GM12878 (cell line): ENCODE data around the gene BMPR2. TPM values are rescaled to one million over a fixed set of nuclear protein-coding genes. Genes with fewer than 3 reads are reported as not detected.
A peak's percentile ranks its signal among the peaks of the same experiment; 100 is the strongest.

Source experiments
- ATAC-seq: fragments of 200-7000 bp; cut with Tn5 transposase; 3 replicates; pipeline ENCODE4 v1.9.1; 2020; ENCODE audit warnings: mild to moderate bottlenecking, moderate library complexity
- BruUV-seq: library from RNA; stranded (reverse); fragments of 400-500 nt; replicated peaks from 2 replicates; lab custom pipeline; 2021; lab: Mats Ljungman, UMichigan
- CTCF ChIA-PET: fragments of 300-600 bp; sonication (Branson Sonifier 250); formaldehyde crosslinking; extraction: SDS; loops from one replicate; lab custom pipeline; 2021; ENCODE audit warnings: inconsistent platforms; lab: Yijun Ruan, JAX
- POLR2A ChIA-PET: fragments of 350-600 bp; formaldehyde crosslinking; extraction: SDS; loops from one replicate; lab custom pipeline; 2021; ENCODE audit warnings: inconsistent platforms; lab: Charles Lee
- RAD21 ChIA-PET: fragments of 300-600 bp; sonication (Branson Sonifier 250); formaldehyde crosslinking; loops from one replicate; lab custom pipeline; 2023; ENCODE audit warnings: antibody characterized with exemption; ENCODE audit not compliant: unreplicated experiment; lab: Charles Lee
- SMC1A ChIA-PET: fragments of 300-600 bp; sonication (Branson Sonifier 250); formaldehyde crosslinking; loops from one replicate; lab custom pipeline; 2023; ENCODE audit not compliant: unreplicated experiment, uncharacterized antibody; lab: Charles Lee
- DNase-seq: peaks from one replicate; pipeline ENCODE4 v3.0.0-alpha.2; 2011; ENCODE audit warnings: low read depth, low spot score
- FAIRE-seq: peaks from 3 replicates; lab custom pipeline; 2011; peaks lifted over from hg19 to GRCh38; lab: Jason Lieb, UNC
- H2AFZ ChIP-seq: 2 replicates; pipeline ENCODE4 v1.6.0; 2011; ENCODE audit warnings: low read depth, low read length, control low read depth; ENCODE audit not compliant: control insufficient read depth
- H3K27ac ChIP-seq: 2 replicates; pipeline ENCODE4 v1.5.1; 2011; ENCODE audit warnings: control low read depth; ENCODE audit not compliant: control insufficient read depth, insufficient read depth
- H3K27me3 ChIP-seq, 2 experiments: replicated peaks in 1 of 2; 2 replicates each; pipeline versions ENCODE4 v1.6.0 to v1.6.1; 2011; ENCODE audit warnings: low read length in 1 of 2; ENCODE audit not compliant: control insufficient read depth in 2 of 2, insufficient read depth in 2 of 2
- H3K36me3 ChIP-seq, 2 experiments: 2 replicates each; pipeline ENCODE4 v1.5.1; 2011; ENCODE audit warnings: low read length in 1 of 2; ENCODE audit not compliant: control insufficient read depth in 2 of 2, insufficient read depth in 2 of 2
- H3K4me1 ChIP-seq: 2 replicates; pipeline ENCODE4 v1.6.1; 2011; ENCODE audit warnings: mild to moderate bottlenecking, low read length, moderate library complexity, mixed read lengths; ENCODE audit not compliant: control insufficient read depth, insufficient read depth
- H3K4me2 ChIP-seq: 2 replicates; pipeline ENCODE4 v1.6.0; 2011; ENCODE audit warnings: control low read depth; ENCODE audit not compliant: control insufficient read depth, insufficient read depth
- H3K4me3 ChIP-seq: fragments of 200-600 bp; sonication (generic); 2 replicates; pipeline ENCODE4 v1.5.1; 2016
- H3K79me2 ChIP-seq: 2 replicates; pipeline ENCODE4 v1.6.0; 2011; ENCODE audit warnings: low read length; ENCODE audit not compliant: control insufficient read depth, insufficient read depth
- H3K9ac ChIP-seq: 2 replicates; pipeline ENCODE4 v1.8.0; 2011; ENCODE audit warnings: low read length, control low read depth, mixed read lengths; ENCODE audit not compliant: control insufficient read depth, insufficient read depth
- H3K9me3 ChIP-seq: replicated peaks from 3 replicates; pipeline ENCODE4 v1.5.1; 2011; ENCODE audit warnings: mild to moderate bottlenecking, low read length; ENCODE audit not compliant: control insufficient read depth, insufficient read depth
- H4K20me1 ChIP-seq: 2 replicates; pipeline ENCODE4 v1.6.0; 2011; ENCODE audit not compliant: control insufficient read depth, insufficient read depth
- CBX5 ChIP-seq: sonication (generic); IDR thresholded peaks from 2 replicates; pipeline ENCODE4 v1.6.1; 2016; ENCODE audit warnings: low read depth, moderate library complexity, mild to moderate bottlenecking, inconsistent platforms
- LARP7 ChIP-seq: fragments of 450-650 bp; IDR thresholded peaks from 2 replicates; pipeline ENCODE4 v1.6.1; 2017; ENCODE audit warnings: mild to moderate bottlenecking
- NRF1 ChIP-seq: conservative IDR thresholded peaks from 2 replicates; pipeline ENCODE4 v1.6.1; 2011; ENCODE audit warnings: mild to moderate bottlenecking, low read depth, low read length, improper control_type of control experiment
- SUPT20H ChIP-seq: IDR thresholded peaks from 2 replicates; pipeline ENCODE4 v1.6.1; 2011; ENCODE audit warnings: low read depth, mild to moderate bottlenecking, low read length, moderate library complexity, borderline replicate concordance; ENCODE audit not compliant: control insufficient read depth
- YBX1 ChIP-seq: fragments of 450-650 bp; IDR thresholded peaks from 2 replicates; pipeline ENCODE4 v1.6.1; 2016; ENCODE audit warnings: antibody characterized with exemption
- ZBED1 ChIP-seq: IDR thresholded peaks from 2 replicates; pipeline ENCODE4 v1.6.1; 2016; ENCODE audit warnings: borderline replicate concordance
- WGBS: methylation state at CpG from one replicate; pipeline ENCODE4 v1.1.6; 2016; ENCODE audit warnings: low lambda C conversion rate; ENCODE audit not compliant: insufficient replicate concordance, insufficient coverage; ENCODE audit errors: missing lambda C conversion rate; 5-methylcytosine and 5-hydroxymethylcytosine counted together
- in situ Hi-C: fragments of 300-500 bp; cut with MboI; formaldehyde crosslinking; loops from 9 replicates; pipeline ENCODE4 v1.14.3; 2018; ENCODE audit warnings: mixed read lengths
- intact Hi-C: fragments of 100-400 bp; cut with micrococcal nuclease; formaldehyde crosslinking; loops from one replicate; pipeline ENCODE4 v1.14.2; 2022; ENCODE audit not compliant: unreplicated experiment
- polyA plus RNA-seq, 11 experiments: library from polyadenylated mRNA; depleted of rRNA in 4 of 11; unstranded in 6 of 11; stranded (reverse) in 5 of 11; fragments of >200 nt; fragmentation: Nextera tagmentation in 4 of 11; fragmentation: Illumina TruSeq in 1 of 11; extraction: Ambion mirVana in 4 of 11; extraction: Trizol in 1 of 11; gene quantifications; 1 replicate in 1 of 11; 2 replicates in 10 of 11; pipeline versions ENCODE4 v1.2.1 to v1.2.3, GENCODE V29; 2011 to 2016; ENCODE audit warnings: inconsistent platforms in 2 of 11, missing spikeins in 2 of 11, low read depth in 1 of 11
- total RNA-seq, 4 experiments: library from RNA; depleted of rRNA in 3 of 4; stranded (reverse); fragments of >200 nt in 3 of 4; fragmentation: Illumina TruSeq in 1 of 4; extraction: Trizol in 1 of 4; gene quantifications; 2 replicates each; pipeline versions ENCODE4 v1.2.1 to v1.2.3, GENCODE V29; 2013 to 2021
- TF ChIP-seq, protein P1 (sequence below): fragments of 450-650 bp; IDR thresholded peaks from 2 replicates; pipeline ENCODE4 v1.6.1; 2017; ENCODE audit warnings: mild to moderate bottlenecking

The BMPR2 gene
- total and polyA plus RNA-seq, 10 of the 15 experiments (the other 5 are each of a cell fraction or from before 2014, with no cell fraction given) = 2.4 to 33.0 (median 7.1) TPM

DNA sequence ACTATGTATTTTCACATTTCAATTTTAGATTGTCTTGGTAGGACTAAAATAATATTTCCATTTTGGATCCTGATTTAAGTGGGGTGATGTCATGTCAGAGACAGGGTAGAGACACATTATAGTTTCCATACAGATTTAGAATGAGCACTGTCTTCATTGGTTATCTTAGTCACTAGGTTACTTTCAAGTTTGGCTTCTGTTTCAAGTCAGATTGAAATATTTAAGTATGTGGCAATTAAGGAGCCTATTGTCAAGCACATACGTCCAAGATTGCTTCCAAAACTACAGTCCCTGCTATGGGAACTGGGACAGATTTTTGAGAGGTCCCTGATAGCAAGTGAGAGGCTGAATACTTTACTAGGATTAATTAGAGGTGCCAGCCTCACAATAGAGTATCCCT lies 169.4 kb downstream of the BMPR2 start:
- H4K20me1 ChIP-seq = no peaks in the 10 kb centered on the region
- intact Hi-C loops (no loop called here), in situ Hi-C loops (no loop called here)
- TF ChIP-seq ZBED1 = no peak
- TF ChIP-seq, protein P1, sequence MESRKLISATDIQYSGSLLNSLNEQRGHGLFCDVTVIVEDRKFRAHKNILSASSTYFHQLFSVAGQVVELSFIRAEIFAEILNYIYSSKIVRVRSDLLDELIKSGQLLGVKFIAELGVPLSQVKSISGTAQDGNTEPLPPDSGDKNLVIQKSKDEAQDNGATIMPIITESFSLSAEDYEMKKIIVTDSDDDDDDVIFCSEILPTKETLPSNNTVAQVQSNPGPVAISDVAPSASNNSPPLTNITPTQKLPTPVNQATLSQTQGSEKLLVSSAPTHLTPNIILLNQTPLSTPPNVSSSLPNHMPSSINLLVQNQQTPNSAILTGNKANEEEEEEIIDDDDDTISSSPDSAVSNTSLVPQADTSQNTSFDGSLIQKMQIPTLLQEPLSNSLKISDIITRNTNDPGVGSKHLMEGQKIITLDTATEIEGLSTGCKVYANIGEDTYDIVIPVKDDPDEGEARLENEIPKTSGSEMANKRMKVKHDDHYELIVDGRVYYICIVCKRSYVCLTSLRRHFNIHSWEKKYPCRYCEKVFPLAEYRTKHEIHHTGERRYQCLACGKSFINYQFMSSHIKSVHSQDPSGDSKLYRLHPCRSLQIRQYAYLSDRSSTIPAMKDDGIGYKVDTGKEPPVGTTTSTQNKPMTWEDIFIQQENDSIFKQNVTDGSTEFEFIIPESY = no peak
- TF ChIP-seq LARP7 = no peak
- TF ChIP-seq NRF1 = no peak
- no peak for TF ChIP-seq SUPT20H
- TF ChIP-seq CBX5 = no peak
- TF ChIP-seq YBX1 = no peak
- POLR2A ChIA-PET = no interaction called here
- CTCF ChIA-PET = no interaction called here
- peaks cover 0 to 3% of the 10 kb centered on the region in 2 experiments; a peak in 2 of 4 replicates for H3K36me3 ChIP-seq
- RAD21 ChIA-PET = no interaction called here
- H3K9ac ChIP-seq = no peak overlapping the region
- ATAC-seq = peak; percentile 54
- H3K4me3 ChIP-seq = no peak overlapping the region
- BruUV-seq = no TSS peak
- H3K27me3 ChIP-seq = no peaks in the 10 kb centered on the region
- H3K79me2 ChIP-seq = no peaks in the 10 kb centered on the region
- WGBS = 52% methylated on average over 1 of the region's 1 CpG
- H3K9me3 ChIP-seq = no peaks in the 10 kb centered on the region
- FAIRE-seq = peak; percentile 41
- 0 out of 2 replicates have a peak, but pooled peaks cover 2% of the 10 kb centered on the region for H3K4me1 ChIP-seq
- no peak overlapping the region for H3K4me2 ChIP-seq
- H3K27ac ChIP-seq = no peak overlapping the region
- SMC1A ChIA-PET = interaction anchor here (1.0 kb wide), 1 partner anchor 21 kb away, joined by 3 read pairs; no protein-coding TSS in a partner anchor
- no peak for DNase-seq
- no peak overlapping the region for H2AFZ ChIP-seq
